ENCODE measurements around the gene KCTD15. TPM values are rescaled to one million over a fixed set of nuclear protein-coding genes. Genes with fewer than 3 reads are reported as not detected.

KCTD15 gene
- total RNA-seq, 3 donors from 2014 or later: 8.0 to 42.3 (median 10.1) TPM

GRCh38 chr19:33799476-33799875 is 2.8 kb downstream of the KCTD15 start:
- Histone ChIP-seq H3K9me3 (no peaks in the 10 kb centered on the region), H3K4me3 (no peak overlapping the region), H3K36me3 (ENCODE audit: low read depth) (no peaks in the 10 kb centered on the region), H3K4me1 (ENCODE audit: low read depth) (peaks cover 19% of the 10 kb centered on the region)
- intact Hi-C loops (cut with DNase I, micrococcal nuclease): loop anchor here in 1 of 2 donors (10.0 kb wide), 1 partner anchor 105 kb away; no protein-coding TSS in a partner anchor
- no peak for ATAC-seq
- DNase-seq: no peak
- TF ChIP-seq CTCF (IDR thresholded peaks at IDR 0.05): no peak

GRCh38 chr19:33800012-33800680 is 3.5 kb downstream of the KCTD15 start:
- intact Hi-C loops (cut with DNase I, micrococcal nuclease): no loop called here
- no peak for DNase-seq
- H3K36me3 ChIP-seq (ENCODE audit: low read depth): no peaks in the 10 kb centered on the region
- H3K9me3 ChIP-seq: no peaks in the 10 kb centered on the region
- H3K4me1 ChIP-seq (ENCODE audit: low read depth): peaks cover 21% of the 10 kb centered on the region
- no peak for TF ChIP-seq CTCF (IDR thresholded peaks at IDR 0.05)
- no peak for ATAC-seq
- H3K4me3 ChIP-seq: no peak overlapping the region

- TF ChIP-seq CTCF (IDR thresholded peaks at IDR 0.05): no peak
- H3K4me1 ChIP-seq (ENCODE audit: low read depth): peaks cover 31% of the 10 kb centered on the region
- H3K36me3 ChIP-seq (ENCODE audit: low read depth): no peaks in the 10 kb centered on the region
- ATAC-seq: no peak
- no peaks in the 10 kb centered on the region for H3K9me3 ChIP-seq
- no peak for DNase-seq
- H3K4me3 ChIP-seq: no peak overlapping the region
- intact Hi-C loops (cut with DNase I, micrococcal nuclease): no loop called here
These were observed 4.7 kb downstream of the KCTD15 start for GRCh38 chr19:33801411-33801810.

GRCh38 chr19:33802001-33802400 is 5.3 kb downstream of the KCTD15 start:
- DNase-seq: no peak
- peaks cover 33% of the 10 kb centered on the region for H3K4me1 ChIP-seq (ENCODE audit: low read depth)
- TF ChIP-seq CTCF (IDR thresholded peaks at IDR 0.05): no peak
- no peaks in the 10 kb centered on the region for H3K36me3 ChIP-seq (ENCODE audit: low read depth)
- intact Hi-C loops (cut with DNase I, micrococcal nuclease): no loop called here
- ATAC-seq: no peak
- H3K4me3 ChIP-seq: no peak overlapping the region
- H3K9me3 ChIP-seq: no peaks in the 10 kb centered on the region

- Histone ChIP-seq H3K9me3 (no peaks in the 10 kb centered on the region), H3K36me3 (ENCODE audit: low read depth) (no peaks in the 10 kb centered on the region), H3K4me3 (no peak overlapping the region), H3K4me1 (ENCODE audit: low read depth) (peaks cover 29% of the 10 kb centered on the region)
- intact Hi-C loops (cut with DNase I, micrococcal nuclease): no loop called here
- no peak for TF ChIP-seq CTCF (IDR thresholded peaks at IDR 0.05)
- DNase-seq (no peak), ATAC-seq (no peak)
These were observed 6.1 kb downstream of the KCTD15 start for GRCh38 chr19:33802801-33803200.

All from mucosa of descending colon (tissue), 3 donors.